GM18508 (cell line): ENCODE results near the gene SKAP1.

Experiments used
- ATAC-seq: cut with Tn5 transposase; IDR thresholded peaks from one replicate; pipeline ENCODE4 v1.9.1; 2021; ENCODE audit warnings: moderate number of reproducible peaks; ENCODE audit not compliant: insufficient read depth, unreplicated experiment

Gene SKAP1

DNA sequence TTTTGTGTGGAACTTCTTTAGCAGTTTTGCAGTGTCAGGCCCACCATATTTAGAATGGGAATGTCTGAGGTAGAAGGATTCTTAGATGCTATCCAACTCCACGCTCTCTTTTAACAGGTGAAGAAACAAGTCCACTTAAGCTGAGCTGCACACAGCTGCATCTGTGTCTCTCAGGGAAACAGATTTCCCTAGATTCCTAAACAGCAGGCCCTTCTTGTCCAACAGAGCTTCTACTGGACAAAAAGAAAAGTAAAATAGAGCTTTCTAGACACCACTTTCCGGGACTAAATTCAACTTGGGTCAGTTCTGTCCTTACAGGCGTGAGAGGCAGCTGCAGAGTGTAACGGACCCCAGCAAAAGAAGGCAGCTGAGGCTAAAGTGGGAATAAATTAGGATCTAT is 270.8 kb downstream of the SKAP1 start:
- no peak for ATAC-seq

DNA sequence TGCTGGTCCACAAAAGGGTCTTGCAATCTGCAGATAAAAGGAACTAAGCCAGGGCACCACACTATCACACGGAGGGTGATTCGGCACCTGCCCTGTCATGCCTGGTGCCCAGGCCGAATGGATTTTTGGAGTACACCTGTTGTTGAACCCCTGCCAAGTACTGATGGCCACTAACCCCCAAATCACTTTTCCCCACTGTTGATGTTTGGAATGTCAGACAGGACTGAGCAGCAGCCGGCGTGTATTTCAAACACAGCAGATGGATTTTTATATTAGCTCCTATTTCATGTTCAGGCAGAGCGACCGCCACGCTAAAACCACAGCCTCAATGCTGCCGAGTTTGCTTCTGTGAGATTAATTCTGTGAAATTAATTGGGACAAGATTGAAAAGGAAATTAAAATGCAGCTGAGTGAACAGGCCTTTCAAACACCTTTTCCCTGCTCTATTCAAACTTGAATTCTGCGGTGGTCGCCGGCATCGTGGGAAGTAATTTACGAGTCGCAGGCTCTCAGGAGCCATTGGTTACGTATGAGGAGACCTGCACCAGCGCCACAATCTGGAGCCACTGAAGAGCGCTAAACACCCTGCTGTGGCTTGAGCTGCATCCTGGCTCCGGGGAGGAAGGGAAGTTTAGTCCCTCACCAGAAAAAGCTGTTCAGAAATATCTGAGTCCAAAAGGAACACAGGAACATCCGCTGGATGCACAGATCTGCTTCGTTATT is 274.0 kb downstream of the SKAP1 start:
- ATAC-seq = no peak

DNA sequence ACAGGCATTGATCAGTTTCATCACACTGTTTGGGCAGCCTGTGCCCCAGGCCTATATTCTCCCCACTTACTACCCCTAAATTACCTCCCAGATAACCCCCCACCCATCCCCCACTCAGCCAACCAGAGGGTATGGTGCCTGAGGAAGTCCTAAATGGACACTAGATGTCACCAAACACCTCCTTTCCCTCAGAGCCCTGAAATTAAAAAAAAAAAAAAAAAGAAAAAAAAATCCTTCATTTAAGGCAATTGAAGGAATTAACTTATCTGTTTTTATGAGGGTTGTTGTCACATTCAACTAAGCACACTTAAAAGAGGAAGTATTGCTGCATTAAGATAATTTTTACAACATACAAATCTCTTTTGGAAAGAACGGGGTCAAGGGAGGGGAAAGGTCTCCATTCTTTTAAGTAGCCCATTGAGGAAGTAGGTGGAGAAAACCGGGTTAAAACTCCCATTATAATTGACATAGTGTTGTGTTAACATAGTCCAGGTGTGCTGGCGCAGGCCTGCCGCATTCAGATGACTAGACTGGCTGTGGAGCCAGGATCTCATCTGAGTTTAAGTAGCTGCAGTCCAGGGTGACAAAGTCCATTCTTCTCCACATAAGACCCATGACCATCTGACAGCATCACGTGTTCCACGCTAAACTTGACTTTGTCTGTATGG is 276.2 kb downstream of the SKAP1 start:
- no peak for ATAC-seq

DNA sequence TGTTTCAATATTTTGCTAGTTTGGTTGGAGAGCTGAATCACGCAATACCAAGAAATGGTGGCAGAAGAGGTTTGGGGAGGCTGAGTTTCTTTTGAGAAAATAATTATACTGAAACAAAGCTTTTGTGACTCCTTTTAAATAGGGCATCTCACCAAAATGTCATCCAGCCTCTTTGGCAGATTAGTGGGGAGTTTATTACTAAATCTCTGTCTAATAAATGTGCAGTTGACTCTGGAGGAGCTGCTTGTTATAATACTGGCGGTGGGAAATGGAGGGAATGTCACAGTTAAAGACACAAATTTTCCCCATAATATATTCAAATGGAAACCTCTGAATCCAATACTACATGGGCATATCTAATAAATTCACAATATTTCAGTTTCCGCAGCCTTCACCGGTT is 277.7 kb downstream of the SKAP1 start:
- no peak for ATAC-seq

DNA sequence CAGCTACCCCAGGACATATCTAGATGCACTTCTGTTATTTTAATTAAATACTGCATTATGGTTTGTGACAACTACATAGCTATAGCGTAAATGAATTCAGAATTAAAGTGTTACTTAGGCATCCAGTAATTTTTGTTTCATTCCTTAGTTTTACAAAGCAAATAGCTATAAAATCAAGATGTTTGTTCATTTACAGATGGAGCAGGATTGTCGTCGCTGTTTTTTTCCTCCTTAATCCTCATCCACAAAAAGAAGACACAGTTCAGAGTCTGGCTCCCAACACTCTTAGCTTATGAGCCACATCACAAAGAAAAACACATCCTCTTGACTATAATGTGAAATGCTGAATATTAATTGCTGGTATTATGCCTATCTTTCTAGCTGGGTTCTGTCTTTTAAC is 278.8 kb downstream of the SKAP1 start:
- no peak for ATAC-seq

DNA sequence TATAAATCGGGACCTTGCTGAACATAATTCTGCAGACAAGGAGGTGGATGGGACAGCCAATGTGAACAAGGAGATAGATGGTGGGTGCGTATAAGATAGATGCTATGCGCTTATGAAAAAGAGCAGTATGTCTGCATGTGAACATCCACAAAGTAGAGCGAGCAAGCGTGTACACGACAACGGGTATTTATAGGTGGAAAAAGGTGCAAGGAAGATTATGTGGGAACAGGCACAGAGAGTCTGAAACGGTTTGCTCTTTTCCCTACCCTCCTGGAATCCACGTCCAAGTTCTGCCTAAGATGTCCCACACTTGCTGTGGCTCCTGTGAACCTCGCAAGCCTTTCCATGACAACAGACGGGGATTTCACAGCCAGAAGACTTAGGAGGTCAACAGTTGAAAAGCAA is 279.4 kb downstream of the SKAP1 start:
- ATAC-seq = no peak

DNA sequence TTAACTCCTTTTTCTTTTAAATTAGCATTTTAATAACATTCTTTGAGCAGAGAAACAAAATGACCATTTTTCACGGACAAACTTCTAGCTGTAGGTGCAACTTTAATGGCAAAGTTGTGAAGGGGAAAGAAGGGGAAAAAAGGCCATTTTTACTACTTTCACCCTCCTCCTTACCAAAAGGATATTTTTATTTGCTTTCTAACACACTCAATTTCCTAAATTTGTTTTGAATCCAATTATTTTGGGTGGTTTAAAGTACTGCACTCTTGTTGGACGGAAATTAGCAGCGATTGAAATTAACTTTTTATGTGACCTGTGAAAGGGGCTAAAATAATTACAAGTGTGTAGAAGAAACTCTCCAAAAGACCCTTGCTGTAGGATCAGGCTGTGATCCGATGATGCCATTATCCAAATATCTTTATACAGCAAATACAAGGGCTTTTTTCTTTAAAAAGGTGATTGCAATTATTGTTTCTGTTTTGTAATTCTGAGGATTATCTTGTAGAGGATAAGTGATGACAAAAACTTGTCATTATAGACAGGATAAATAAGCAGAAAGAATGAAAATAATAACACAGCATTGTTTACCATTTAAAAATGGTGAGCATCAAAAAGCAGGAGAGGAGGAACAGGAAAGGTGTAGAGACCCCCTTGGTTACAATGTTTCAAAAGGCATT is 280.1 kb downstream of the SKAP1 start:
- no peak for ATAC-seq

DNA sequence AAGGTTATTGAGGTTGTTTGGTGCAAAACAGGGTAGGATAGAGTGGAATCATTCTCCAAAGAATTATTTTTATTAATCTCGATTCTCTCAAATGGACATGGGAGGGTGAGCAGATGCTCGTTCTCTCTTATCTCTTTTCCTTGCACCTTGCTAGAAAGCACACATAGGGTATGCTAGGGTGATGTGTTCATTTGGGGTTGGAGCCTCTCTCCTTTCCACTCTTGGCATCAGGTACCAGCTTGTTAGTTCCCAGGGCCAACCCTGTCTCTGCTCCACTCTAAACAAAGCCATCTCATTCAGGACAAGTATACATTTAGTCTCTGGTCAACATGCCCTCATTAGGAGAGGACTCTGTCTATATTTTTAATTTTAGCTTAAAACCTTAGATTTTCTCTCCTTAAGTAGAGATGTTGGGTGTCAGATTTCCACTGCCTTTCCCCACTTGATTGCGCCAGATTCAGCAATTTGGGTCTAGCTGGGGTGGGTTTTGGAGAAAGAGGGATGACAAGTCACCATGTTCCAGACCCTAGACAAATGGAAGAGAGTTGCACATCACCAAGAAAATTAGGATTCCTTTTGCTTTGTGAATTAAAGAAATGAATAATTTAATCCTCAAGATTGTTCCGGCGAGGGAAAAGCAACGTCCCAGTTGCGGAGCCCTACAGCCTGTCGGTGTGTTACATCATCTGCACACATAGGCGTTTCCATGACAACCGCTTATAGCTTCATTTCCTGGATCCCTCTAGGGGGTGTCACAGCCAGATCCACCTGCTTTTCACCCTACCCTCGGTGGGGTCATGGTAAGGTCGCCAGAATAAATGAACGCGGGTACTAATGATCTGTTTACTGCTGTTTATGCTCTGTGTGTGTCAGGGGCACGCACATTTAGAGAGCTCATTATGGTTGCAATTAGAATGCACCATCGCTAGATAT is 280.9 kb downstream of the SKAP1 start:
- no peak for ATAC-seq

DNA sequence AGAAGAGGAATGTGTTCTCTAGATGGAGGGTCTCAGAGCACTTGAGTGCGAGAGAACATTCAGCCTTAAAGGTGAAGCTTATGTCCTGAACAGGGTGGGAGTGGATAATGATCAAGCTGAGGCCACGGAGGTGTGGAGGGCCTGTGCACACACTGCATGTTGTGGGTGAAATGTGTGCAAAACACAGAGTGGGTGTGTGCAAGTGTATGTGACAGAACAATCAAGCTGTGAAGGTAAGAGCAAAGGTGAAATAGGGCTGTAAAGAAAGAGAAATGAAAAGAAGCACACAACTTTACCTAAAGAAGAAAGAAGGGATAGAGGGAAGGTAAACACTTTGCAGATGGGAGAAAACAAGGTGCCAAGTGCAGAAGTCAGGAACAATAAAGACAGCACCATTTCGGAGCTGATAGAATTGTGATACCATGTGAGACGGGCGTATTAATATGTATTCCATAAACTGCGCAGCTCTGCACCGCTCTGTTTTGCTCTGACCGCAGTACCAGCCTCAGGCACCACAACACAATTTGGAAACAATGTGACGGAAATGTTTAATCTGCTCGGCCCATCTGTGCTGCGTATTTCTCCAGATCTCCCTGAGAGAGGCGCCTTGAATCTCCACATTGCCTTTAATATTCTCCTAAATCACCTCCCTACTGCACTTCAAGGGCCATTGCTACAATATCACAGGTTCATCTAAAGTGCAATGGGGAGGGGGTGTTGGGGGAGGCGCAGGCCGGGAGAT is 281.8 kb downstream of the SKAP1 start:
- ATAC-seq = no peak

DNA sequence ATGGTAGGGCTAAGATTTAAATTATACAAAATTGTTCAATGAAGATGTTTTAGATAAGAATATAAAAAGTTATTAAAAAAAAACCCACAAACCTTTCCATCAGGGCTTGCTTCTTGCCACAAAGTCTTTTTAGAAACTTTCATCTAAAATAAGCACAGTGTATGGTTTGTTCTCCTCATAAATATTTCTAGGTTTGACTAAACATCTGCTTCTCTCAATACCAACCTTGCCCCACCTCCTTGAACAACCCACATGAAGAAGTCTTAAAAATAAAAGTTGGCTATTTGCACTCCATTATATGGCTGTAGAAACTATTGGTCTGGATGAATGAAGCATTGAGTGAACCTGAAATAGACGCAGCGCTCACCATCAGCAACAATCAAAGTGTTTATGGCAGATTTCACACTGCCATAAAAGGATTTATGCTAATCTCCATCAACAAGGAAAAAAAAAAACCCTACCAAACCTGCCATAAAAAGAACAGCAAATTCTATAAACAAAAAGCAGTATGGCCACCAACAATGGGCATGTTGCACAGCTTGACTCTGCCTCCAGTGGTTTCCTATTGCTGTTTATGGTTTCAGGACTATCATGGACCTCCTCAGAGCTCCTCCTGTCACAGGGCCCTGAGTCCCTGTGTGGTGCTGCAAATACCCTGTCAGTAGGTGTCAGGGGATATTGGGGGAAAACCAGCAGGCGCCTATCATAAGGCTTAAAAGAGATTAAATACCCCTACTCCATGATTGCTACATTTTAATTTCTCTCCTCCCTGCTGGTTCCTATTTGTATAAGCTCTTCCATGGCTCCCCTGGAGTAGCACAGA is 284.8 kb downstream of the SKAP1 start:
- ATAC-seq = no peak

DNA sequence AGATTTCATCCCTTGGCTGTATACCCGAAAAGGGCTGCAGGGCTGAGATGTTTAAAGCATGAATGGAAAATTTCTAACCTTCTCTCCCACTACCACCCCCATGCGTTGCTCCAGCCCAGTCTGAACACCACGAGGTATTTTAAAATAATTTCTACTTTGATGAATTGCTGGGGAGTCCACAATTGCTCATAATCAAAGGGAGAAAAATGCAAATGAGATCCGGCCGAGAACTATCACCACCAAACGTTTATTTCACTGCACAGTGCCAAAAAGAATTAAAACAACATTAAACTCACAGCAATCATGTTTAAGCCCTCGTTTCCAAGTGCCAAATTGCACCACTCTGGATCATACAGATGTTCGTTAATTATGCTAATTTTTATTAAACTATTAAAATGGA is 285.8 kb downstream of the SKAP1 start:
- ATAC-seq = no peak

DNA sequence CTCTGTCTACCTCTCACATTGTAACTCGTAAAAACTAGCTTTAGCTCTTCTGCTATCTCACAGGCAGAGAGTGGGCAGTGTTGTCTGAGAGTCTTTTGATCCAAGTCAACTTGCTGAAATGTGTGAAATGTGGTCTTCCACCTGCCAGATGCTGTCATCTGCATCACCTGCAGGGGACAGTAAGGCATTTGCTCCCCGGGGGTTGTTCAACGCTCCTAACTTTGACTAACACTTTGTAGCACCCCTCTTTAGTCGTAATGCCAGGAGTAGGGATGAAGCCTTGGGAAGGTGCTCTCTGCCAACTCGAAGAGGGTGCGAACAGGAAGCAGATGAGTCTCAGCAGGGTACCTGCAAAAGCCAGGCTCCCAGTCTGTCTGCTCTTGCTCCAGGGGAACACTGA is 286.4 kb downstream of the SKAP1 start:
- ATAC-seq = no peak

DNA sequence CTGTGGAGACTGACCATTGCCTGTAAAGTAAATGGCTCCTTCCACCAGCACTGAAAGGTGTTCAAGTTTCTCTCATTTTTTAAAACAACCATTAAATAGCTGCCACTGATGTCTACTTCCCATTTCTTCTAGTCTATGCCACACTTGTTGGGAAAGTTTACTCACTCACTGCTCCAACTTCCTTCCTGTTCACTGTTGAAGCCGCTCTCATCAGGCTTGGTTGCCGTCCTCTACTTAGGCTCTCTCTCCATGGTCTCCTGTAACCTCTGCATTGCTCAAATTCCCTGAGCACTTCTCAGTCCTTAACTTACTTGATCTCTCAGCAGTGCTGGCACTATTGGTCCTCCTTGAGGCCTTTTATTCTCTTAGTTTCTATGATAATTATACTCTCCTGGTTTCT is 290.1 kb downstream of the SKAP1 start:
- no peak for ATAC-seq

DNA sequence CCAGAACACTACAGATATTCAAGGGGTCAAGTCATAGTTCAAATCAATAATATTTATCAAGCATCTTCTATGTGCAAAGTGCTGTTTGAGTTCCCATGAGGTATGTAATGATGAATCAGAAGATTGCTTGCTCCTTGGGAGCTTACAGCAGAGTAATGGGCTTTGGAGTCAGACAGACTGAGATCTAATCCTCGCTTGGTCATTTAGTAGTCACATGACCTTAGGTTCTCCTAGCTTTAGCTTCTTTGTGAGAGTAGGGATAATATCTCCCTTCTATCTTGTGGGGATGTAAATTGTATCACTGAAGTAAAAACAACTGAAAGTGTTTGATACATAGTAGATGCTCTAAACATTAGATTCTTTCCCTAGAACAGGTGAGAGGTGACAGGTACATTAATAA is 292.4 kb downstream of the SKAP1 start:
- no peak for ATAC-seq

DNA sequence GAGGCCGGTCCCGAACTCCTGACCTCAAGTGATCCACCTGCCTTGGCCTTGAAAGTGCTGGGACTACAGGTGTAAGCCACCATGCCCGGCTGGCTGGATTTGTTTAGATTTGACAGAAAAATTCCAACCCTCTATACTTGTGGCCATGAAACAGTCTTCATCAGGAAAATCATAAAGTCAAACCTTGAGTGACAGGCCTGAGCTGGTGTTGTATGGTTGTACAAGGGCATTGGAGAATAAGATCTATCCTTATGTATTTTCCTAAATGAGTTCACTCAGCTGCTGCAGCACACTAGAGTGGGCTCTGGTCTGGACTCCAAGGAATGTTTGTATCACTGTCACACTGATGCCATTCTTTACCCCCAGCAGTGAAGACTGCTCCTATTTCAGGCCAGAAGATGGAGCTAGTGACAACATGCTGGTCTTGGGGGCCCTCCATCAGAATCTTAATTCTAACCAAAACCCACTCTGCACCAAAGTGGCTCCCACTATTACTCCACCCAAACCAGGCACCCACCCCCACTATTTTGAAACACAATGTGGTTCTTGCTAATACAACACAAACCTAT is 295.0 kb downstream of the SKAP1 start:
- ATAC-seq = no peak

DNA sequence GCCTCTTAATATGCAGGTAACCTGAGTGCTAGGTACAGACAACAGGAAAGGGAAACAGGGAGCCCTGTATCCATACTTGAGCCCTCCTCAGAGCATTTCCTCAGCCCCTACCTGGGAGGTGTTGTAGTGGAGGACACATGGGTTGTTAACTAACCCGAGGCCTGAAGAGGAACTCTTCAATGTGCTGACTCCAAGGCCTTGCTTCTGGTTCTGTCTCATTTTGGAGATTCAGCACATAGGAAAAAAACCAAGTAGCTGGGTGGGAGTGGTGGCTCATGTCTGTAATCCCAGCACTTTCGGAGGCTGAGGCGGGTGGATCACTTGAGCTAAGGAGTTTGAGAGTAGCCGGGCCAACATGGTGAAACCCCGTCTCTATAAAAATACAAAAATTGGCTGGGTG is 297.6 kb downstream of the SKAP1 start:
- no peak for ATAC-seq

DNA sequence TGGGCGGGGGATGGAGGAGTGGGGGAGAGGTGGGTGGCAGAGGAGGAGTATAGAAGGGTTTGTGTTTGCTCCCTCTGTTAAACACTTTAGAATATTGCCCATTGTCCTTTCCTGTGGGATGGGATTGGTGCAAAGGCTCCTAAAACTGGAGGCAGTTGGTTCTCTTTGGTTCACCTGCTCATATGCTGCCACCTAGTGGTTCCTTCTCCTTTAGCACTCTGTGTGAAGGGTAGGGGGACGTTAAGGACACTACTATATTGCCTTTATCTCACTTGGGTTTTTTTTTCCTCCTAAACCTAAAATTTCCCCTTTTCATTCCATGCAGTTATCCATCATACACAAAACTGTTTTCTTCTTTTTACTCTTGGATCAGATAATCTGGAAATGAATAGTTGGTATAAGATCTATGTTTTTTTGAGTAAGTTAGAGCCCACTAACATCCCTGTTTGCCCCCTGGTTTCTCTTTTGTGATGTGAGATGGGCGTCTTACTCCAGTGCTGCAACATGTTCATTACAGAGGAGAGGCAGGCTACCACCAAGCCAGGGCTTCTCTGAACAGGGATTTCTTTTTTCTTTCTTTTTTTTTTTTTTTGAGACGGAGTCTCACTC is 298.7 kb downstream of the SKAP1 start:
- no peak for ATAC-seq

DNA sequence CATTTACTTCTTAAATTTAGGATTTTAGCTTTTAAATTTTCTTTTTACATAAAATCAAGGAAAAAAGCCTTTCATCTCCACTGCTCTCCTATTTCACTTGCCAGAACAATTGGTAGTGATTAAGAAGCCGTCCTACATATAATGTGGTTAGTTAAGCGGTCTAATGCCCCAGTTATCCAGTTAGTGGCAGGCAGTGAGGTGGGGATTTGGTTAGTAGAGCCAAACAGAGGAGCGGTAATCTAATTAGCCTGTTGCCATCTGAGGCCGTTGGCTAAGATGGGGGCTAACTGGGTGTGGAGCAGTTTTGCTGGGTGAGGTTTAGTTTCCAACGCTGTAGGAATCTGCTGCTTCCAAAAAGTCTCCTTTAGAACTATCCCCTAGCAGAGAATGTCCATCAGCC is 300.0 kb downstream of the SKAP1 start:
- ATAC-seq = no peak
